Measurements from ENCODE around the gene WNT7B.

Gene WNT7B

GRCh38 chr22:45877036-45877380 lies 100.0 kb downstream of the WNT7B start:
- Histone ChIP-seq H3K4me1 (ENCODE audit: control insufficient read depth, low read length) (no peaks in the 10 kb centered on the region), H4K20me1 (ENCODE audit: control insufficient read depth, insufficient read depth, low read depth, low read length) (no peaks in the 10 kb centered on the region), H3K79me2 (ENCODE audit: control insufficient read depth, low read length) (no peaks in the 10 kb centered on the region), H3K4me3 (ENCODE audit: low read length) (no peak overlapping the region), H3K4me2 (ENCODE audit: low read length) (no peak overlapping the region), H3K9me3 (ENCODE audit: control insufficient read depth, insufficient read depth, low read length) (no peaks in the 10 kb centered on the region), H3F3A (ENCODE audit: control insufficient read depth, insufficient read depth) (no peaks in the 10 kb centered on the region), H3K9me2 (replicated peaks; ENCODE audit: control insufficient read depth, low read length) (no peaks in the 10 kb centered on the region), H3K27ac (ENCODE audit: low read depth, low read length) (no peak overlapping the region), H3K36me3 (ENCODE audit: control insufficient read depth, low read length) (no peaks in the 10 kb centered on the region), H3K27me3 (ENCODE audit: control insufficient read depth, low read length) (no peaks in the 10 kb centered on the region)
- no peak for TF ChIP-seq EZH2phosphoT487 (IDR thresholded peaks at IDR 0.05; ENCODE audit: borderline replicate concordance, low read length)
- TF ChIP-seq, protein P1, sequence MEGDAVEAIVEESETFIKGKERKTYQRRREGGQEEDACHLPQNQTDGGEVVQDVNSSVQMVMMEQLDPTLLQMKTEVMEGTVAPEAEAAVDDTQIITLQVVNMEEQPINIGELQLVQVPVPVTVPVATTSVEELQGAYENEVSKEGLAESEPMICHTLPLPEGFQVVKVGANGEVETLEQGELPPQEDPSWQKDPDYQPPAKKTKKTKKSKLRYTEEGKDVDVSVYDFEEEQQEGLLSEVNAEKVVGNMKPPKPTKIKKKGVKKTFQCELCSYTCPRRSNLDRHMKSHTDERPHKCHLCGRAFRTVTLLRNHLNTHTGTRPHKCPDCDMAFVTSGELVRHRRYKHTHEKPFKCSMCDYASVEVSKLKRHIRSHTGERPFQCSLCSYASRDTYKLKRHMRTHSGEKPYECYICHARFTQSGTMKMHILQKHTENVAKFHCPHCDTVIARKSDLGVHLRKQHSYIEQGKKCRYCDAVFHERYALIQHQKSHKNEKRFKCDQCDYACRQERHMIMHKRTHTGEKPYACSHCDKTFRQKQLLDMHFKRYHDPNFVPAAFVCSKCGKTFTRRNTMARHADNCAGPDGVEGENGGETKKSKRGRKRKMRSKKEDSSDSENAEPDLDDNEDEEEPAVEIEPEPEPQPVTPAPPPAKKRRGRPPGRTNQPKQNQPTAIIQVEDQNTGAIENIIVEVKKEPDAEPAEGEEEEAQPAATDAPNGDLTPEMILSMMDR (IDR thresholded peaks at IDR 0.05; ENCODE audit: low read depth, low read length, poor library complexity, severe bottlenecking) = no peak

- Histone ChIP-seq H3K4me2 (ENCODE audit: low read length) (no peak overlapping the region), H3K79me2 (ENCODE audit: control insufficient read depth, low read length) (no peaks in the 10 kb centered on the region)
Observed at GRCh38 chr22:45876136-45877035, 100.6 kb downstream of the WNT7B start.

GRCh38 chr22:45872659-45873263 lies 104.2 kb downstream of the WNT7B start:
- H3K4me2 ChIP-seq (ENCODE audit: low read length) = no peak overlapping the region
- H3K36me3 ChIP-seq (ENCODE audit: control insufficient read depth, low read length) = no peaks in the 10 kb centered on the region
- no peaks in the 10 kb centered on the region for H3K79me2 ChIP-seq (ENCODE audit: control insufficient read depth, low read length)
- H3F3A ChIP-seq (ENCODE audit: control insufficient read depth, insufficient read depth) = no peaks in the 10 kb centered on the region
- no peak overlapping the region for H3K27ac ChIP-seq (ENCODE audit: low read depth, low read length)
- H3K9me3 ChIP-seq (ENCODE audit: control insufficient read depth, insufficient read depth, low read length) = no peaks in the 10 kb centered on the region
- no peaks in the 10 kb centered on the region for H3K4me1 ChIP-seq (ENCODE audit: control insufficient read depth, low read length)
- no peak overlapping the region for H3K4me3 ChIP-seq (ENCODE audit: low read length)
- no peaks in the 10 kb centered on the region for H3K9me2 ChIP-seq (replicated peaks; ENCODE audit: control insufficient read depth, low read length)
- H4K20me1 ChIP-seq (ENCODE audit: control insufficient read depth, insufficient read depth, low read depth, low read length) = no peaks in the 10 kb centered on the region
- H3K27me3 ChIP-seq (ENCODE audit: control insufficient read depth, low read length) = no peaks in the 10 kb centered on the region
- TF ChIP-seq EZH2phosphoT487 (IDR thresholded peaks at IDR 0.05; ENCODE audit: borderline replicate concordance, low read length) = no peak
- TF ChIP-seq, protein P1 (IDR thresholded peaks at IDR 0.05; ENCODE audit: low read depth, low read length, poor library complexity, severe bottlenecking) = no peak

More at GRCh38 chr22:45876136-45877035, 100.6 kb downstream of the WNT7B start:
- Histone ChIP-seq H3F3A (ENCODE audit: control insufficient read depth, insufficient read depth) (no peaks in the 10 kb centered on the region), H3K4me3 (ENCODE audit: low read length) (no peak overlapping the region), H3K36me3 (ENCODE audit: control insufficient read depth, low read length) (no peaks in the 10 kb centered on the region), H3K9me2 (replicated peaks; ENCODE audit: control insufficient read depth, low read length) (no peaks in the 10 kb centered on the region), H4K20me1 (ENCODE audit: control insufficient read depth, insufficient read depth, low read depth, low read length) (no peaks in the 10 kb centered on the region), H3K27ac (ENCODE audit: low read depth, low read length) (no peak overlapping the region), H3K9me3 (ENCODE audit: control insufficient read depth, insufficient read depth, low read length) (no peaks in the 10 kb centered on the region), H3K27me3 (ENCODE audit: control insufficient read depth, low read length) (no peaks in the 10 kb centered on the region), H3K4me1 (ENCODE audit: control insufficient read depth, low read length) (no peaks in the 10 kb centered on the region)
- TF ChIP-seq, protein P1 (IDR thresholded peaks at IDR 0.05; ENCODE audit: low read depth, low read length, poor library complexity, severe bottlenecking) = no peak
- no peak for TF ChIP-seq EZH2phosphoT487 (IDR thresholded peaks at IDR 0.05; ENCODE audit: borderline replicate concordance, low read length)
